Measurements from ENCODE around the gene RAB7A. TPM values are rescaled to one million over a fixed set of nuclear protein-coding genes. Genes with fewer than 3 reads are reported as not detected.
A peak's percentile ranks its signal among the peaks of the same experiment; 100 is the strongest.
"Not testable (repeated sequence)": the region's sequence is repeated elsewhere in the genome, so short reads cannot be mapped to it uniquely, and the experiment has no call there.

RAB7A gene
- total RNA-seq, 2 experiments from 2014 or later: 304 to 322 TPM

GRCh38 chr3:128745742-128746141, 19.8 kb downstream of the RAB7A start:
- H3K4me1 Mint-ChIP-seq (ENCODE audit: low read depth): peaks cover 45% of the 10 kb centered on the region
- intact Hi-C loops (cut with micrococcal nuclease): no loop called here
- no peaks in the 10 kb centered on the region for H3K27me3 Mint-ChIP-seq
- ATAC-seq (no peak), DNase-seq (no peak)
- H3K27ac Mint-ChIP-seq: no peak overlapping the region
- ChIA-PET POLR2A (interaction anchor here (0.6 to 1.2 kb wide), 3 partner anchors 11 to 181 kb away, joined by 3 to 4 read pairs (median 3); no protein-coding TSS in a partner anchor), CTCF (interaction anchor here (0.6 to 1.5 kb wide), 3 partner anchors 17 to 65 kb away, joined by 3 to 7 read pairs (median 4); no protein-coding TSS in a partner anchor)
- H3K4me3 Mint-ChIP-seq: no peak overlapping the region
- TF ChIP-seq, protein P1, sequence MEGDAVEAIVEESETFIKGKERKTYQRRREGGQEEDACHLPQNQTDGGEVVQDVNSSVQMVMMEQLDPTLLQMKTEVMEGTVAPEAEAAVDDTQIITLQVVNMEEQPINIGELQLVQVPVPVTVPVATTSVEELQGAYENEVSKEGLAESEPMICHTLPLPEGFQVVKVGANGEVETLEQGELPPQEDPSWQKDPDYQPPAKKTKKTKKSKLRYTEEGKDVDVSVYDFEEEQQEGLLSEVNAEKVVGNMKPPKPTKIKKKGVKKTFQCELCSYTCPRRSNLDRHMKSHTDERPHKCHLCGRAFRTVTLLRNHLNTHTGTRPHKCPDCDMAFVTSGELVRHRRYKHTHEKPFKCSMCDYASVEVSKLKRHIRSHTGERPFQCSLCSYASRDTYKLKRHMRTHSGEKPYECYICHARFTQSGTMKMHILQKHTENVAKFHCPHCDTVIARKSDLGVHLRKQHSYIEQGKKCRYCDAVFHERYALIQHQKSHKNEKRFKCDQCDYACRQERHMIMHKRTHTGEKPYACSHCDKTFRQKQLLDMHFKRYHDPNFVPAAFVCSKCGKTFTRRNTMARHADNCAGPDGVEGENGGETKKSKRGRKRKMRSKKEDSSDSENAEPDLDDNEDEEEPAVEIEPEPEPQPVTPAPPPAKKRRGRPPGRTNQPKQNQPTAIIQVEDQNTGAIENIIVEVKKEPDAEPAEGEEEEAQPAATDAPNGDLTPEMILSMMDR (IDR thresholded peaks at IDR 0.05): no peak
- H3K36me3 Mint-ChIP-seq (ENCODE audit: low read depth): peaks cover 60% of the 10 kb centered on the region
- H3K9me3 Mint-ChIP-seq: no peaks in the 10 kb centered on the region

DNA sequence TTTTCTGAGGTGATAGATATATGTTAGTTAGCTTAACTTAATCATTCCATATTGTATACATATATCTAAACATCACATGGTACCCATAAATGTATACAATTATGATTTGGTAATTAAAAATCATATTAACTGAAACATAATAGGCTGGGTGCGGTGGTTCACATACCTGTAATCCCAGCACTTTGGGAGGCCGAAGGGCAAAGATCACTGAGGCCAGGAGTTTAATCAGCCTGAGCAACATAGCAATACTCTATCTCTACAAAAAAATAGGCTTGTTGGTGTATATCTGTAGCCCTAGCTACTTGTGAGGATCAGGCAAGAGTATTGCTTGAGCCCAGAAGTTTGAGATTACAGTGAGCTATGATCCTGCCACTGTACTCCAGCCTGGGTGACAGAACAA, 20.9 kb downstream of the RAB7A start:
- peaks cover 50% of the 10 kb centered on the region for H3K4me1 Mint-ChIP-seq (ENCODE audit: low read depth)
- H3K4me3 Mint-ChIP-seq: no peak overlapping the region
- H3K9me3 Mint-ChIP-seq: no peaks in the 10 kb centered on the region
- peaks cover 63% of the 10 kb centered on the region for H3K36me3 Mint-ChIP-seq (ENCODE audit: low read depth)
- H3K27ac Mint-ChIP-seq: no peak overlapping the region
- CTCF ChIA-PET: interaction anchor here (0.6 to 1.5 kb wide), 4 partner anchors 16 to 99 kb away, joined by 3 to 7 read pairs (median 4); no protein-coding TSS in a partner anchor
- TF ChIP-seq, protein P1 (IDR thresholded peaks at IDR 0.05): no peak
- POLR2A ChIA-PET: interaction anchor here (1.2 kb wide), 1 partner anchor 10 kb away, joined by 4 read pairs; no protein-coding TSS in a partner anchor
- intact Hi-C loops (cut with micrococcal nuclease): no loop called here
- ATAC-seq (no peak), DNase-seq (no peak)
- H3K27me3 Mint-ChIP-seq: no peaks in the 10 kb centered on the region

- Mint-ChIP-seq H3K4me1 (ENCODE audit: low read depth) (peaks cover 57% of the 10 kb centered on the region), H3K9me3 (no peaks in the 10 kb centered on the region), H3K4me3 (no peak overlapping the region), H3K27me3 (no peaks in the 10 kb centered on the region), H3K36me3 (ENCODE audit: low read depth) (peaks cover 58% of the 10 kb centered on the region), H3K27ac (no peak overlapping the region)
- ChIA-PET POLR2A (interaction anchor here (1.1 to 1.9 kb wide), 2 partner anchors 9 to 16 kb away, joined by 3 to 5 read pairs; no protein-coding TSS in a partner anchor), CTCF (interaction anchor here (1.5 kb wide), 1 partner anchor 68 kb away, joined by 4 read pairs; no protein-coding TSS in a partner anchor)
- intact Hi-C loops (cut with micrococcal nuclease): no loop called here
- TF ChIP-seq, protein P1 (IDR thresholded peaks at IDR 0.05): no peak
- no peak for DNase-seq
- ATAC-seq: no peak
These were observed 22.6 kb downstream of the RAB7A start for GRCh38 chr3:128748557-128748956.

DNA sequence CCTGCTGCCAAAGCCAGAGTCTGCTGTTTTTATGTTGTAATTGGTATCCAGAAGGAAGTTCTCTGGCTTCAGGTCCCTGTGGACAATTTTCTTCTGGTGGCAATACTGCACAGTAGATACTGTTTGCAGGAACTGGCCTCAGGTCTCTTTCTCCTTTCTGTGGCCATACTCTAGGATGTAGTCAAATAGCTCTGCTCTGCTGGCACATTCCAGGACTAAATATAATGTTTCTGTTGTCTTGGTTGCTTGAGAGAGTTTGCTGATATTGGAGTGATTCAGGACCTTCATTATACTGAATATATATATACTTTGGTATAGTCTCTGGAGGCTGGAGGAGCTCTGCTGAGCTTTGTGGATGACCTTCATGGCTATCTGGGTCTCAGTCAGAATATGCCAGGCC, 23.1 kb downstream of the RAB7A start:
- ChIA-PET CTCF (no interaction called here), POLR2A (interaction anchor here (1.1 to 1.9 kb wide), 2 partner anchors 8 to 16 kb away, joined by 3 to 5 read pairs; no protein-coding TSS in a partner anchor)
- Mint-ChIP-seq H3K4me3 (no peak overlapping the region), H3K27ac (no peak overlapping the region), H3K27me3 (no peaks in the 10 kb centered on the region), H3K36me3 (ENCODE audit: low read depth) (peaks cover 55% of the 10 kb centered on the region), H3K4me1 (ENCODE audit: low read depth) (peaks cover 62% of the 10 kb centered on the region), H3K9me3 (no peaks in the 10 kb centered on the region)
- ATAC-seq: no peak
- DNase-seq: no peak
- TF ChIP-seq, protein P1 (IDR thresholded peaks at IDR 0.05): no peak
- intact Hi-C loops (cut with micrococcal nuclease): no loop called here

DNA sequence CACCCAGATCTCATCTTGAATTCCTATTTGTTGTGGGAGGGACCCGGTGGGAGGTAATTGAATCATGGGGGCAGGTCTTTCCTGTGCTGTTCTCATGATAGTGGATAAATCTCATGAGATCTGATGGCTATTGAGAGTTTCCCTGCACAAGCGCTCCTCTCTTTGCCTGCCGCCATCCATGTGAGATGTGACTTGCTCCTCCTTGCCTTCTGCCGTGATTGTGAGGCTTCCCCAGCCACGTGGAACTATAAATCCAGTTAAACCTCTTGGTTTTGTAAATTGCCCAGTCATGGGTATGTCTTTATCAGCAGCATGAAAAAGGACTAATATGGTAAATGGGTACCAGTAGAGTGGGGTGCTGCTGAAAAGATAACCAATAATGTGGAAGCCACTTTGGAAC, 23.6 kb downstream of the RAB7A start:
- Mint-ChIP-seq H3K36me3 (ENCODE audit: low read depth) (peaks cover 57% of the 10 kb centered on the region), H3K27ac (peak overlapping the region; percentile 7), H3K4me1 (ENCODE audit: low read depth) (peaks cover 64% of the 10 kb centered on the region)
- ATAC-seq; intact Hi-C loops (cut with micrococcal nuclease); H3K9me3 Mint-ChIP-seq; H3K27me3 Mint-ChIP-seq; CTCF ChIA-PET; DNase-seq; H3K4me3 Mint-ChIP-seq: not testable (repeated sequence)
- POLR2A ChIA-PET: interaction anchor here (1.1 to 1.9 kb wide), 2 partner anchors 8 to 15 kb away, joined by 3 to 5 read pairs; no protein-coding TSS in a partner anchor

All from activated CD8-positive, alpha-beta T cell treated with anti-CD3 and anti-CD28 coated beads for 36 hours (primary cell).